Activated naive CD4-positive, alpha-beta T cell treated with anti-CD3 and anti-CD28 coated beads for 36 hours (primary cell): ENCODE results near the gene DIPK1A. TPM values are rescaled to one million over a fixed set of nuclear protein-coding genes. Genes with fewer than 3 reads are reported as not detected.
A peak's percentile ranks its signal among the peaks of the same experiment; 100 is the strongest.

Experiments used
- CTCF ChIA-PET: fragments of 350-600 bp; sonication (Branson Sonifier 250); formaldehyde crosslinking; loops from one replicate; lab custom pipeline; 2021; ENCODE audit warnings: antibody characterized with exemption; lab: Charles Lee
- DNase-seq: peaks from one replicate; pipeline ENCODE4 v3.0.0-alpha.2; 2020
- H3K27ac Mint-ChIP-seq: one replicate; pipeline ENCODE4 v1.8.0; 2021; ENCODE audit warnings: mild to moderate bottlenecking, mixed read lengths
- H3K27me3 Mint-ChIP-seq: one replicate; pipeline ENCODE4 v1.8.0; 2021; ENCODE audit warnings: low read depth, mixed read lengths
- H3K36me3 Mint-ChIP-seq: one replicate; pipeline ENCODE4 v1.8.0; 2021; ENCODE audit warnings: low read depth, mixed read lengths
- H3K4me1 Mint-ChIP-seq: one replicate; pipeline ENCODE4 v1.8.0; 2021; ENCODE audit warnings: low read depth, mixed read lengths
- H3K4me3 Mint-ChIP-seq: one replicate; pipeline ENCODE4 v1.8.0; 2021; ENCODE audit warnings: mild to moderate bottlenecking, moderate library complexity, mixed read lengths
- H3K9me3 Mint-ChIP-seq: one replicate; pipeline ENCODE4 v1.8.0; 2021; ENCODE audit warnings: mixed read lengths
- intact Hi-C: fragments of 100-400 bp; cut with micrococcal nuclease; formaldehyde crosslinking; loops from one replicate; pipeline ENCODE4 v1.15.1; 2023
- total RNA-seq, 2 experiments: library from RNA; stranded (reverse); gene quantifications; one replicate each; pipeline ENCODE4 v1.2.3, GENCODE V29; 2021

DIPK1A gene
- total RNA-seq, 2 experiments from 2014 or later: 4.5 to 5.0 TPM

DNA sequence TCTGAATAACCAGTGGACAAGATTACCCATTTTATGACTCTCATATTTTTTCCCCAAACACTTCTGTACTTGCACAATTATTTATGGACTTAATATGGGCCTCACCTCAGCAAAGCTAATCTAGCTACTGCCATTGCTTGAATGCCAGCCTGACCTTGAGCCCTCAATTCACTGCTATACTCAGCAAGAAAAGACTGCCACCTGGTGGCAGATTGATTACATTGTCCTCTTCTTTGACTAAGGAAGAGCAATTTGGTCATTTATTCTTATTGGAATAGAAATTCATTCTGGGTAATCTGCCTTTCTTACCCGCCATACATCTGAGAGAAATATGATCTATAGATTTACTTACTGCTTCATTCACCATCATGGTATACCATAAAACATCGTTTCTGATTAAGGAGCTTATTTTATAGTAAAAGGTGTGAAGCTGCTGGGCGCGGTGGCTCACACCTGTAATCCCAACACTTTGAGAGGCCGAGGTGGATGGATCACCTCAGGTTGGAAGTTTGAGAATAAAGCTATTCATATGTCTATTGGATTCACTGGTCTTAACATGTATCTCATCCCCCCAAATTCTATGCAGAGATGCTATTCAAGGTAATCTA is 32.9 kb upstream of the DIPK1A start:
- Mint-ChIP-seq H3K36me3 (no peaks in the 10 kb centered on the region), H3K27ac (no peak overlapping the region), H3K27me3 (no peaks in the 10 kb centered on the region), H3K9me3 (no peaks in the 10 kb centered on the region), H3K4me1 (peaks cover 41% of the 10 kb centered on the region), H3K4me3 (no peak overlapping the region)
- intact Hi-C loops: loop anchor here (1.0 to 2.0 kb wide), 4 partner anchors 26 to 245 kb away; partner anchors contain the start of gene DIPK1A
- CTCF ChIA-PET: interaction anchor here (0.6 to 3.8 kb wide), 53 partner anchors 10 to 289 kb away, joined by 3 to 227 read pairs (median 5); partner anchors contain the start of genes DIPK1A and MTF2
- peak; percentile 82 for DNase-seq

DNA sequence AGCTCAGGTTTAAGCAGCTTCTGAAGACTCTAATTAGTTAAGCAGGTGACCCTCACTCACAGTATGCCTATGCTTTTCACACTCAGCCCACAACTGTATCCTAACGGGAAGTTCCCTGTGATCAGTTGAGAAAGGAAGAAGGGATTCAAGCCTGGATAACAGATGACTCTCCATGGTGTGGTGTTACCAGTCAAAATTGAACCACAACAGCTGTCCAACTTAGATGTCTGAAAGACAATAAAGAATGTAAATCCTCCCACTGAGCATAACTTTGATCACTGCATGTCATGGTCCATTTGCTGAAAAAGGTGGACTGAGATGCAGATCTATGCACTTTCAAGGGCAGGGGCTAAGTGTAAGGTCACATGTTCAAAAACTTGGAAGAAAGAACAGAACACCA is 32.3 kb upstream of the DIPK1A start:
- peaks cover 44% of the 10 kb centered on the region for H3K4me1 Mint-ChIP-seq
- H3K9me3 Mint-ChIP-seq: no peaks in the 10 kb centered on the region
- DNase-seq: no peak
- no peaks in the 10 kb centered on the region for H3K27me3 Mint-ChIP-seq
- intact Hi-C loops: no loop called here
- H3K36me3 Mint-ChIP-seq: no peaks in the 10 kb centered on the region
- CTCF ChIA-PET: interaction anchor here (0.6 to 3.8 kb wide), 45 partner anchors 10 to 288 kb away, joined by 3 to 227 read pairs (median 6); partner anchors contain the start of genes DIPK1A and MTF2
- no peak overlapping the region for H3K4me3 Mint-ChIP-seq
- H3K27ac Mint-ChIP-seq: no peak overlapping the region

DNA sequence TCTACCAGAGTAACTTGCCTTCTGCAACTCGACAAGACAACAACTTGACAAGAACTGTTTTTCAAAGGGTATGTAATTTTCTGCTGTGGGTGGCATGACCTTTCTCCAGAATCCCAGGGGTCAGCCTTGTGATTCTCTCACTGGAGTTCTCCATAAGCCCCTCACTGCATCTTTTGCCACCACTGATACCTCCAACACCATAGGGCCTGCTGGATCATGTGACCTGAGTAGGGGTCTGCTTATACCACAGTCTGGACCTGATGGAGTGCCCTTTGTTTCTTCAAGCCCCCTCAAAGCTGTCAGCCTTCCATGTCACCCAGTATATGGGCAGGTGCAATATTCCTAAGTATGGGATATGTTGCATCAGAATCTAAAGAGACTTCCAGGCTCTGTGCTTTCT is 31.6 kb upstream of the DIPK1A start:
- Mint-ChIP-seq H3K9me3 (no peaks in the 10 kb centered on the region), H3K36me3 (no peaks in the 10 kb centered on the region), H3K4me3 (no peak overlapping the region), H3K27ac (no peak overlapping the region), H3K4me1 (peaks cover 44% of the 10 kb centered on the region), H3K27me3 (no peaks in the 10 kb centered on the region)
- intact Hi-C loops: no loop called here
- CTCF ChIA-PET: interaction anchor here (0.8 to 3.8 kb wide), 22 partner anchors 9 to 155 kb away, joined by 3 to 227 read pairs (median 10); partner anchors contain the start of gene DIPK1A
- no peak for DNase-seq

- Mint-ChIP-seq H3K27me3 (no peaks in the 10 kb centered on the region), H3K27ac (no peak overlapping the region), H3K36me3 (no peaks in the 10 kb centered on the region), H3K4me1 (peaks cover 47% of the 10 kb centered on the region), H3K4me3 (no peak overlapping the region), H3K9me3 (no peaks in the 10 kb centered on the region)
- intact Hi-C loops: no loop called here
- CTCF ChIA-PET: interaction anchor here (0.8 to 3.8 kb wide), 6 partner anchors 14 to 142 kb away, joined by 3 to 227 read pairs (median 94); partner anchors contain the start of gene DIPK1A
- no peak for DNase-seq
Observed at GRCh38 chr1:92992054-92992453, 30.8 kb upstream of the DIPK1A start.

DNA sequence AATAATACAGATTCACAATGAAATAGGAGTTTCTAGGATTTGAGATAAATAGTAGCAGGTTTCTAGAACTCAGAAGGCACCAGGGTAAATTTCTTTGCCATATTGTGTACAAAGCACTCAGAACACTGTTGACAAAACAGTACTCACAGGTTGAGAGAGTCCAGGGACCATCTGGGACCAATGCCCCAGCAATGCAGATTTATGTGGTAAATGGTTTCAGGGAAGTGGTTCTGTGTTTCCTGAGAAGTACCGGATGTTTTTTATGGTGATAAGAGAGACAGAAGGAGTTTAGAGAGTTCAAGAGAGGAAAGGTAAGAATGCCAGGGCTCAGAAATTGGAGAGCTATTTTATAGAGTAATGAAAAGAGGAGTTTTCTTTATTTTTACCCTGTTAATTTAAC is 29.6 kb upstream of the DIPK1A start:
- Mint-ChIP-seq H3K9me3 (no peaks in the 10 kb centered on the region), H3K27ac (peak overlapping the region; percentile 18), H3K36me3 (no peaks in the 10 kb centered on the region), H3K4me1 (peaks cover 49% of the 10 kb centered on the region), H3K27me3 (no peaks in the 10 kb centered on the region), H3K4me3 (no peak overlapping the region)
- CTCF ChIA-PET: interaction anchor here (0.9 to 1.6 kb wide), 8 partner anchors 10 to 160 kb away, joined by 3 to 27 read pairs (median 6); partner anchors contain the start of gene DIPK1A
- no peak for DNase-seq
- intact Hi-C loops: no loop called here

GRCh38 chr1:92989936-92990583 is 28.8 kb upstream of the DIPK1A start:
- DNase-seq: no peak
- H3K4me1 Mint-ChIP-seq: peaks cover 51% of the 10 kb centered on the region
- no peaks in the 10 kb centered on the region for H3K9me3 Mint-ChIP-seq
- H3K36me3 Mint-ChIP-seq: no peaks in the 10 kb centered on the region
- intact Hi-C loops: loop anchor here (1.0 to 10.0 kb wide), 2 partner anchors 9 to 1965 kb away; partner anchors contain the start of gene ZNF644
- CTCF ChIA-PET: interaction anchor here (0.6 to 1.6 kb wide), 11 partner anchors 9 to 185 kb away, joined by 3 to 27 read pairs (median 5); partner anchors contain the start of gene DIPK1A
- no peak overlapping the region for H3K4me3 Mint-ChIP-seq
- no peaks in the 10 kb centered on the region for H3K27me3 Mint-ChIP-seq
- no peak overlapping the region for H3K27ac Mint-ChIP-seq

- Mint-ChIP-seq H3K27ac (no peak overlapping the region), H3K27me3 (no peaks in the 10 kb centered on the region), H3K4me3 (no peak overlapping the region), H3K36me3 (no peaks in the 10 kb centered on the region), H3K4me1 (peaks cover 54% of the 10 kb centered on the region), H3K9me3 (no peaks in the 10 kb centered on the region)
- DNase-seq: no peak
- intact Hi-C loops: loop anchor here (1.0 to 10.0 kb wide), 2 partner anchors 8 to 1964 kb away; partner anchors contain the start of gene ZNF644
- CTCF ChIA-PET: interaction anchor here (1.0 to 2.3 kb wide), 4 partner anchors 8 to 130 kb away, joined by 3 to 14 read pairs (median 6); no protein-coding TSS in a partner anchor
Observed at GRCh38 chr1:92989253-92989652, 28.0 kb upstream of the DIPK1A start.

DNA sequence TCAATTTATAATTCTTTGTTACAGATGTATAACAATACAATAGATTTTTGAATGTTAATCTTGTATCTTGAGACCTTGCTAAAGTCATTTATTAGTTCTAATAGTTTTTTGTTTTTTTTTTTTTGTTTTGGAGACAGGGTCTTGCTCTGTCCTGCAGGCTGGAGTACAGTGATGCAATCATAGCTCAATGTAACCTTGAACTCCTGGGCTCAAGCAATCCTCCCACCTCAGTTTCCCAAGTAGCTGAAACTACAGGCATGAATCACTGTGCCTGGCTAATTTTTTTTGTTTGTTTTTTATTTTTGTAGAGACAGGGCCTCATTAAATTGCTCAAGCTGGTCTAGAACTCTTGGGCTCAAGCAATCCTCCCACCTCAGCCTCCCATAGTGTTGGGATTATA is 26.2 kb upstream of the DIPK1A start:
- Mint-ChIP-seq H3K27ac (no peak overlapping the region), H3K4me1 (peaks cover 45% of the 10 kb centered on the region), H3K36me3 (peaks cover 4% of the 10 kb centered on the region), H3K9me3 (no peaks in the 10 kb centered on the region), H3K4me3 (no peak overlapping the region), H3K27me3 (no peaks in the 10 kb centered on the region)
- CTCF ChIA-PET: interaction anchor here (0.6 to 2.7 kb wide), 6 partner anchors 19 to 316 kb away, joined by 3 to 15 read pairs (median 6); no protein-coding TSS in a partner anchor
- DNase-seq: no peak
- intact Hi-C loops: loop anchor here (10.0 kb wide), 1 partner anchor 1963 kb away; the partner anchor contains the start of gene ZNF644

GRCh38 chr1:92985101-92985500 is 23.8 kb upstream of the DIPK1A start:
- Mint-ChIP-seq H3K9me3 (no peaks in the 10 kb centered on the region), H3K27ac (no peak overlapping the region), H3K27me3 (no peaks in the 10 kb centered on the region), H3K4me3 (no peak overlapping the region), H3K36me3 (peaks cover 4% of the 10 kb centered on the region), H3K4me1 (peaks cover 46% of the 10 kb centered on the region)
- CTCF ChIA-PET: interaction anchor here (1.1 kb wide), 1 partner anchor 25 kb away, joined by 3 read pairs; the partner anchor contains the start of gene DIPK1A
- DNase-seq: no peak
- intact Hi-C loops: loop anchor here (10.0 kb wide), 1 partner anchor 1960 kb away; the partner anchor contains the start of gene ZNF644

DNA sequence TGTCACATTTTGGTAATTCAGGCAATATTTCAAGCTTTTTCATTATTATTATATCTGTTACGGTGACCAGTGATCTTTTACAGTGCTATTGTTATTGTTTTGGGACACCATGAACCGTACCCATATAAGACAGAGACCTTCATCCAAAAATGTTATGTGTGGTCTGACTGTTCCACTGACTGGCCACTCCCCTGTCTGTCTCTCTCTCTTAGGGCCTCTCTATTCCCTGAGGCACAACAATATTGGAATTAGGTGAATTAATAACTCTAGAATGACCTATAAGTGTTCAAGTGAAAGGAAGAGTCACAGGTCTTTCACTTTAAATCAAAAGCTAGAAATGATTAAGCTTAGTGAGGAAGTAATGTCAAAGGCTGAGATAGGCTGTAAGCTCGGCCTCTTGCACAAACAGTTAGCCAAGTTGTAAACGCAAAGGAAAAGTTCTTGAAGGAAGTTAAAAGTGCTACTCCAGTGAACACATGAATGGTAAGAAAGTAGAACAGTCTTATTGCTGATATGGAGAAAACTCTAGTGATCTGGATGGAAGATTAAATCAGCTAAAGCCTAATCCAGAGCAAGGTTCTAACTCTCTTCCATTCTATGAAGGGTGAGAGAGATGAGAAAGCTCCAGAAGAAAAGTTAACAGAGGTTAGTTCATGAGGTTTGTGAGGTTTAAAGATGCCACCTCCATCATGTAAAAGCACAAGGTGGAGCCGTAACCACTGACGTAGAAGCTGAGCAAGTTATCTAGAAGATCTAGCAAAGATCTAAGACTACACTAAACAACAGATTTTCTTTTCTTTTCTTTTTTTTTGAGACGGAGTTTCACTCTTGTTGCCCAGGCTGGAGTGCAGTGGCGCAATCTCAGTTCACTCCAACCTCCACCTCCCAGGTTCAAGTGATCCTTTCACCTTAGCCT is 19.7 kb upstream of the DIPK1A start:
- Mint-ChIP-seq H3K4me1 (peaks cover 60% of the 10 kb centered on the region), H3K4me3 (peak overlapping the region; percentile 70), H3K27me3 (no peaks in the 10 kb centered on the region), H3K27ac (peak overlapping the region; percentile 98), H3K9me3 (no peaks in the 10 kb centered on the region), H3K36me3 (peaks cover 4% of the 10 kb centered on the region)
- peak; percentile 55 for DNase-seq
- CTCF ChIA-PET: interaction anchor here (0.7 to 7.4 kb wide), 11 partner anchors 9 to 122 kb away, joined by 3 to 72 read pairs (median 8); no protein-coding TSS in a partner anchor
- intact Hi-C loops: loop anchor here (1.0 to 10.0 kb wide), 6 partner anchors 8 to 1956 kb away; partner anchors contain the start of genes DR1 and ZNF644

- no peak for DNase-seq
- Mint-ChIP-seq H3K9me3 (no peaks in the 10 kb centered on the region), H3K36me3 (no peaks in the 10 kb centered on the region), H3K4me3 (no peak overlapping the region), H3K27me3 (no peaks in the 10 kb centered on the region), H3K4me1 (peaks cover 62% of the 10 kb centered on the region), H3K27ac (peak overlapping the region; percentile 38)
- CTCF ChIA-PET: interaction anchor here (0.8 to 7.4 kb wide), 6 partner anchors 9 to 117 kb away, joined by 3 to 72 read pairs (median 8); no protein-coding TSS in a partner anchor
- intact Hi-C loops: loop anchor here (5.0 to 10.0 kb wide), 3 partner anchors 438 to 1171 kb away; no protein-coding TSS in a partner anchor
Observed at GRCh38 chr1:92975551-92976232, 14.4 kb upstream of the DIPK1A start.
